Choroid plexus epithelial cell (primary cell): Measurements from ENCODE around the gene MIEN1.

ENCODE experiments used
- DNase-seq: peaks from one replicate; pipeline ENCODE4 v3.0.0-alpha.2; 2010; ENCODE audit warnings: low read depth
- H3K4me3 ChIP-seq: 2 replicates; pipeline ENCODE4 v1.5.1; 2011; ENCODE audit warnings: low read depth, mild to moderate bottlenecking, control low read depth, low read length, moderate library complexity
- TF ChIP-seq, protein P1 (sequence below): conservative IDR thresholded peaks from 2 replicates; pipeline ENCODE4 v1.5.1; 2011; ENCODE audit warnings: low read depth, mild to moderate bottlenecking, control low read depth, inconsistent platforms, low read length, moderate library complexity

Gene MIEN1

DNA sequence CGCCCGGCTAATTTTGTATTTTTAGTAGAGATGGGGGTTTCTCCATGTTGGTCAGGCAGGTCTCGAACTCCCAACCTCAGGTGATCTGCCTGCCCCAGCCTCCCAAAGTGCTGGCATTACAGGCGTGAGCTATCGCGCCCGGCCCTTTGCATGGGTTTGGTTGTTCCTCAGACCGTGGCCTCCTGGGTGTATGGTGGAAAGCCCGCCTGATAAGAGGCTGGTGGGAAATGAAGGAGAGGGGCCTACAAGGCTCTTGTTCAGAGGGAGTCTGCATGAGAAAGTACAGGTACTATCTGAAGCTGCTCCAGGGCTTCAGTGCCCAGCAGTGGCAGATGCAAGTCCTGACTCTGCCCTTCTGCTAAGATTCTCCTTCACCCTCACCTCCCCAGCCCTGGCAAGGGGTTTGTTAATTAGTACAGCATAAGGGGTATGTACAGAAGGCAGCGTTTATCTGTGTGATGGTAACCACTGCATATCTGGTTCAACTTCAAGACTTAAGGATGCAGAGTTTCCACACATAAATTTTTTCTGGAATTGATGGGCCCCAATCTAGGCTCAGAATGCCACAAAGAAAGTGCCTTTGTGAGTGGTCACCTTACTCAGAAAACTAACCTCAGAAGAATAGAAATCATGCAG lies 31.6 kb upstream of the MIEN1 start:
- H3K4me3 ChIP-seq = no peak overlapping the region
- no peak for DNase-seq
- TF ChIP-seq, protein P1, sequence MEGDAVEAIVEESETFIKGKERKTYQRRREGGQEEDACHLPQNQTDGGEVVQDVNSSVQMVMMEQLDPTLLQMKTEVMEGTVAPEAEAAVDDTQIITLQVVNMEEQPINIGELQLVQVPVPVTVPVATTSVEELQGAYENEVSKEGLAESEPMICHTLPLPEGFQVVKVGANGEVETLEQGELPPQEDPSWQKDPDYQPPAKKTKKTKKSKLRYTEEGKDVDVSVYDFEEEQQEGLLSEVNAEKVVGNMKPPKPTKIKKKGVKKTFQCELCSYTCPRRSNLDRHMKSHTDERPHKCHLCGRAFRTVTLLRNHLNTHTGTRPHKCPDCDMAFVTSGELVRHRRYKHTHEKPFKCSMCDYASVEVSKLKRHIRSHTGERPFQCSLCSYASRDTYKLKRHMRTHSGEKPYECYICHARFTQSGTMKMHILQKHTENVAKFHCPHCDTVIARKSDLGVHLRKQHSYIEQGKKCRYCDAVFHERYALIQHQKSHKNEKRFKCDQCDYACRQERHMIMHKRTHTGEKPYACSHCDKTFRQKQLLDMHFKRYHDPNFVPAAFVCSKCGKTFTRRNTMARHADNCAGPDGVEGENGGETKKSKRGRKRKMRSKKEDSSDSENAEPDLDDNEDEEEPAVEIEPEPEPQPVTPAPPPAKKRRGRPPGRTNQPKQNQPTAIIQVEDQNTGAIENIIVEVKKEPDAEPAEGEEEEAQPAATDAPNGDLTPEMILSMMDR = no peak

DNA sequence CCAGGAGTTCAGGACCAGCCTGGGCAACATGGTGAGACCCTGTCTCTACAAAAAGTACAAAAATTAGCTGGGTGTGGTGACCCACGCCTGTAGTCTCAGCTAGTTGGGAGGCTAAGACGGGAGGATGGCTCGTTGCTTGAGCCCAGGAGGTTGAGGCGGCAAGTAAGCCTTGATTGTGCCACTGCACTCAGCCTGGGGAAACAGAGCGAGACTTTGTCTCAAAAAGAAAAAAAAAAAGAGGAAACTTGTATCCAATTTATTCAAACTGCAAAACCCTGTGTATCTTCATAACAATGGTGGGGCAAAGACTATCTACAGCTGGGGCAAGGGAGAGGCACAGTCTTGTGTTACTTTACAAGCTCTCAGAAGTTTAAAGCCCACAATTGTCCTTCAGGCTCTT lies 28.9 kb upstream of the MIEN1 start:
- H3K4me3 ChIP-seq = no peak overlapping the region
- DNase-seq = no peak
- TF ChIP-seq, protein P1 = no peak

DNA sequence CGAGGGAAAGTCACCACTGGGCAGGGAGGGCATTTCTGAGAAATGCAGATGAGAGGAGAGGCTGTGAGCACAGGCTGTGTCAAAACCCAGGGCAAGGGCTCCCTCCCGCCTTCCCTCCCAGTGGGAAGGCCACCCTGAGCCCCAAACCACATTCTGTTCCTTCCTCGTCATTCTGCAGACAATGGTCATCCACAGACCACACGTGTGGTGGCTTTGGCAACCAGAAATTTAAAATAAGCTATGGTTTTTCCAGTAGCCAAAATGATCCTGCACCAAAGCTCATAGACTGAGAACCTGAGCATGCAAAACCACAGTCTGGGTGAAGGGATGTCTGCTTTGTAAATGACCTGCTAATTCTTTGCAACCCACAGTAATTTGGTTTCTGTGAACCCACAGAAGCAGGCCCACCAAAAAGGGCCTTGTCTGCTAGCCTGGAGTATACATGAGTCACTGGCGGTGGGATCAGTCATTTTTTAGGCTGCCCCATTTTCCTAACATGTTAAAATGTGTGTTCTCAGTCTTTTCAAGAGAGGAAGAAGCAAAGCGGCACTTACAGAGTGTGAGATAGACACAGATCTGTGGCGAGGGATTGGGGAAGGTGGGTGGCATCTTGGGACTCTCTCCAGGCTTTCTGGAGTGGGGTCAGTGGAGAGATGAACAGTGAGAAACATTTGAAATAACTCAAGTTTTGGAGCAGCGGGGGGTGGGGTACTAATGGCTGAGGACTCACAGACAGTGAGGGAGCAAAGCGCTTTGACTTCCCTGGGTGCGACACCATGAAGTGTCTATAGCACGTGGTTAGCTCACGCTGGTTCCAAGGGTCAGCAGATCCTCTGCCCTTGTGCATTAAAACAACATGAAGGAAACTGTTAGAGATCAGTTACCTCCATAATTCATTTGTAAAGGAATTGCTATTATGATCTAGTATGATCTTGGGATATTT lies 27.9 kb upstream of the MIEN1 start:
- DNase-seq = no peak
- TF ChIP-seq, protein P1 = no peak
- H3K4me3 ChIP-seq = no peak overlapping the region

GRCh38 chr17:39757176-39757662 lies 26.9 kb upstream of the MIEN1 start:
- no peak overlapping the region for H3K4me3 ChIP-seq
- TF ChIP-seq, protein P1 = no peak
- DNase-seq = no peak

DNA sequence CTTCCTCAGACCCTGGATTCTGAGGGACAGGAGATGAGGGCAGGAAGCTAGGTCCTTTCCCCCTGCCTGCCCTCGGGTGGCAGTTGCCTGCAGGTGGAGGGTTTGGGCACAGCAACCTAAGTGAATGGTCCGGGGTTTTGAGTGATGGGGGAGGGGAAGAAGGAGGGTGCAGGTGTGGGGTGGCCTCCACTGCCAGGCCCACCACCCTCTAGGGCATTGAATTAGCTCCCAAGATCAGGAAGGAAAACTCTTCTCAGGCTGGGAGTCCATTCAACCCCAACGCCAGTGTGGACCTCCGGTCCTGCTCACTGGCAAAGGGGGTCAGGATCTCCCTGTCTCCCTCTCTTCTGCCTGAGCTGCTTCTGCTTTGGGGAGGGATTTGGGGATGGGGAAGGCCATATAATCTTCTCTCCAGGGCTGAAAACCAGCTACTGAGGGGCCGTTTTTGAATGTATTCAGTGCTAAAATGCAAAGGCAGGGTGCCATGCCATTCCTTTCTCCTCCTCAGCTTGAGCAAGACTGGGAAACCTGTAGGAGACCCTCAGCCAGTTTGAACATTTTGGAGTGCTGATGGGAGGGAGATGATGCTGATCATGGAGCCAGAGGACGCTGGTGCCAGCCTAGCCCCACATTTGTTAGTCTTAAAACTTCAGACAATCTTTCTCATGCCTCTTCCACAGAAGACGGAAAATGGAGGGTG lies 26.2 kb upstream of the MIEN1 start:
- TF ChIP-seq, protein P1 = no peak
- no peak overlapping the region for H3K4me3 ChIP-seq
- DNase-seq = no peak

DNA sequence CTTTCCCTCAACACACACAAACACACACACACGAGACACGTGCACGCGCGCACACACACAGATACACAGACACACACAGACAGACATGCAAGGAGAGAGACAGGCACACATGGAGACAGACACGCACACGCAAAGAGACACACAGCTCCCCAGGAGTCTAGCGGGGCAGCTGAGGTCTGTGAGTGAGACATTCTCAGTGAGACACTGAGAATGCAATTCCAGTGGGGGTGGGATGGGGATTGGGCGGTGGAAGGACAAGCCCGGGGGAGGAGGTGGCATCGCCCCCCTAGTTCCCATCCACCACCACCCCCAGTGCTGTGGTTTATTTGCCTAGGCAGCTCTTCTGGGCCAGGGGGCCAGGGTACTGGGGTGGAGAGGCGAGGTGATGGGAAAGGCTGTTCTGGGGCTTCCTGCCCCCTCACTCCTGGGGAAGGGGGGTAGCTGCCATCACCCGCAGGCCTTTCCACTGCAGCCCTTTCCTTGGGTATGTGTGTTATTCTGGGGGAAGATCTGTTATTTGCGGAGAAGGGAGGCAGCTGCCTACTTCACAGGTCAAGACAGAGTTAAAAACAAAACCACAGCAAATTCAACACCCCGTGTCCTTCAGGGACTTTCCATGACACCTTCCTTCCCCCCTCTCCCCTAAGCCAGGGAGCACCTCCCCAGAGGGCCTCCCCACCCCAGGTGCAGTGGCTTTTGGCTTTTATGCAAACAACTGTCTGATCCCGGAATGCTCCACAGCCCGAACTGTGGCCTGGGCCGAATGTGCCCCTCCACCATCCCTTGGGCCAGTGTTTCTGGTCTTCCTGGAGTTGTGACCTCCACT lies 25.4 kb upstream of the MIEN1 start:
- peak; percentile 35 for DNase-seq
- TF ChIP-seq, protein P1 = no peak
- H3K4me3 ChIP-seq = no peak overlapping the region
